Posterior cingulate gyrus (tissue), 11 donors: ENCODE data around the gene C19orf38.
A peak's percentile ranks its signal among the peaks of the same experiment; 100 is the strongest.
"Not testable (repeated sequence)": the region's sequence is repeated elsewhere in the genome, so short reads cannot be mapped to it uniquely, and the experiment has no call there.

Source experiments
- DNase-seq, 10 donors: peaks; one replicate each; pipeline versions ENCODE4 v3.0.0 to v3.0.0-alpha.2; 2020 to 2021; ENCODE audit warnings: mixed read lengths in 3 of 10
- intact Hi-C: fragments of 100-400 bp; cut with DNase I; formaldehyde crosslinking; loops from one replicate; pipeline ENCODE4 v1.15.1; 2023

The C19orf38 gene

DNA sequence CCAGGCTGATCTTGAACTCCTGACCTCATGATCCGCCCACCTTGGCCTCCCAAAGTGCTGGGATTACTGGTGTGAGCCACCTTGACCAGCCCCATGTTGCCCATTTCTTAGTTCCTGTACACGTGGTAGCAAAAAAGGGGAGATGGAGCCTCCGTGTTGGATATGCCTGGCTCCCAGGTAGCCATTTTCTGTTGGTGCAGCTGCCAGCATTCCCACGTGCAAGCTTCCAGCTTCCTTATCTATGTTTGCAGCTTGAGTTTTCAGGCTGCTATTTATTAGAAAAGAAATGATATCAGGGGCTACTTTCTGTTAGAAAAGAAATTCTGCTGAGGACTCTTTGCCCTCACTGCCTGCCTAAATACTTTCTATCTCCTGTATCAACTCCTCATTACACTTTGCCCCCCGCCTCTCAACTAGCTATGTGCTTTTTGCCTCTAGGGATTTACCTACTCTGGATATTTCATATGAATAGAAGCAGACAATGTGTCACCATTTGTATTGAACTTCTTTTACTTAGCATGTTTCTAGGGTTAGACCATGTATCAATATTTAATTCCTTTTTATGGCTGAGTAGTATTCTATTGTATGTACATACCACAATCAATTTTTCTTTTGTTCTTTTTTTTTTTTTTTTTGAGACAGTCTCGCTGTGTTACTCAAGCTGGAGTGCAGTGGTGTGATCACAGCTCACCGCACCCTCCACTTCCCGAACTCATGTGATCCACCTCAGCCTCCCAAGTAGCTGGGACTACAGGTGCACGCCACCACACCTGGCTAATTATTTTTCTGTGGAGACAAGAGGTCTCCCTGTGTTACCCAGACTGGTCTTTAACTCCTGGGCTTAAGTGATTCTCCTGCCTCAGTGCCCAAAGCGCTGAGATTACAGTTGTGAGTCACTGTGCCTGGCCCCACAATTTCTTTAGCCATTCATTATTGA, 8.8 kb upstream of the C19orf38 start:
- intact Hi-C loops, result loop anchor here (10.0 kb wide), 1 partner anchor 125 kb away; the partner anchor contains the start of gene DNM2
- DNase-seq, result peak in 1 of 10 donors; percentile 24

DNA sequence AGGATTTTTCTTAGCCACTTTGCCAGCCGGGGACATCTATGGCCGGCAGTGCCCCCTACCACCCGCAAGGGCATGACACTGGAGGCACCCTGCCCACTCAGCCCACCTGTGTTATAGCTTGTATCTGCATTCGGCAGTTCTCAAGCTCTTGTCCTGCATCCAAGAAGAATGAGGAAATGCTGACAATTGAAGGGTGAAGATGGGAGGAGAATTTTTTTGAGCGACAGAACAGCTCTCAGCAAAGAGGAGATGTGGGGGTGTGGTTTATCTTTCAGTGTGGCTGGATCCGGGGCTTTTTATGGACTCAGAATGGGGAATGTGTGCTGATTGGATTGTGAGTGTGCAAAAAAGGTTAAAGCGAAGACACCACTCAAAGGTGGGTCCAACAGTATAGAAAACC, 5.4 kb upstream of the C19orf38 start:
- intact Hi-C loops, result no loop called here
- no peak for DNase-seq

DNA sequence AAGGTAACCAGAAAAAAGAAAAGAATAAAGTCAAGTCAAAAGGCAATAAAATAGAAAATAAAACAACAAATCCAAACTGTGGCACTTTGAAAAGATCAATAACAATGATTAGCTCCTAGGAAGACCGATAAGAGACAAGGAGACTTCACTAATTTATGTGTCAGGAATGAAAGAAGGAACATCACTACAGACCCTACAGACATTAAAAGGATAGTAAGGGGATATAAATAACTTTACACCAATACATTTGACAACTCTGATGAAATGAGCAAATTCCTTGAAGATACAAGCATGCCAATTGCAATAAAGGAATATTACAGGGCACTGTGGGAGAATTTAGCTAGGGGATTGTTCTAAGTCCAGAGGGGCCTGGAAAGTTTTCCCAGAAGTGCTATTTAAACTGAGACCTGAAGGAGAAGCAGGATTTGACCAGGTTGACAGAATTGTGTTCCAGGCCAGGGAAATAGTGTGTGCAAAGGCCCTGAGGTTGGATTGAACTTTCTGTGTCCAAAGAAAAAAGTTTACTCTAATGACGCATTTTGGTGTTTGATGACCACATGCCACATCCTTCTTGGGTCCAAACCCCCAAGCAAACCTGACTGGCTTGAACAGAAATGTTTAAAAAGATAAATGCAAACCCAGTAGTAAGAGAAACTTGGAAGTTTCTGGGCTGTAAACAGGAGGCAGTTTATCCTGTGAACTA, 1.6 kb upstream of the C19orf38 start:
- no peak for DNase-seq
- intact Hi-C loops, result no loop called here

DNA sequence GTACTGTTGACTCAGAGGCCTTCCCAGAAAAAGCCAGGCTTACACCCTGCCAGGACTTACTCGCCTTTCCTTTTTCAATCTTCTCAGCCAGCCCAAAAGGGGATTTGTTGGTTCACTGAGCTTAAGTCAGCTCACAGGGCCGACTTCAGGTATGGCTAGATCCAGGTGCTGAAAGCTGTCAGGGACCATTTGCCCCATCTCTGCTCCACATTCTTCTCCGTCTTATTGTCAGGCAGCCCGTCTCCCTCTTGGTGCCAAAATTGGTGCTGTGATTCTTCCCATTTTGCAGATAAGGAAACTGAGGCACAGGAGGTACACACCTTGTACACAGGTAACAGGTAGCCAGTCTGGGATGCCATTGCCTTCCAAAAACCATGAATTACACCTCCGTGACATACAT, 2.4 kb downstream of the C19orf38 start:
- DNase-seq, result no peak
- intact Hi-C loops, result no loop called here

DNA sequence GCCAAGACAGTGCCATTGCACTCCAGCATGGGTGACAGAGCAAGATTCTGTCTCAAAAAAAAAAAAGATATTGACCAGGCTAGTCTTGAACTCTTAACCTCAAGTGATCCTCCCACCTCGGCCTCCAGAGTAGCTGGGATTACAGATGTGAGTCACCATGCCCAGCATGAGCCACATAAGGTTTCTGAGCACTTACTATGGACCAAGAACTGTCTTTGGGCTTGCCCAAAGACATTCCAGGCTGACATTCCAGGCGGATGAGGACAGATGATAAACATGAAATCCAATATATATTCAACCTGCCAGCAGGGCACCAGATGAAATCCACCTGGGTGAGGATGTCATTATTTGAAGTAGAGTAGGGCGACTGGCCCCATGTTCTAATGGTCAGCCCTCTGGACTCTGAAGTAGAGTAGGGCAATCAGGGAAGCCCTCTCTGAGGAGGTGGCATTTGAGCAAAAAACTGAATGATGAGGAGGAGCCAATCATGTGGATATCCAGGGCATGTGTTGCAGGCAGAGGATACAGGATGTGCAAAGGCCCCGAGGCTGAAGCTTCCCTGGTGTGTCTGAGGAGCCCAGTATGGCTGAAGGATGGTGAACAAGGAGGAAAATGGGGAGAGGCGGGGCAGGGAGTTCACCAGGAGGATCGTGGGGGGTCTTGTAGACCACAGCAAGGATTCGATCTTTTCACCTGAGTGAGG, 4.0 kb downstream of the C19orf38 start:
- intact Hi-C loops, result no loop called here

DNA sequence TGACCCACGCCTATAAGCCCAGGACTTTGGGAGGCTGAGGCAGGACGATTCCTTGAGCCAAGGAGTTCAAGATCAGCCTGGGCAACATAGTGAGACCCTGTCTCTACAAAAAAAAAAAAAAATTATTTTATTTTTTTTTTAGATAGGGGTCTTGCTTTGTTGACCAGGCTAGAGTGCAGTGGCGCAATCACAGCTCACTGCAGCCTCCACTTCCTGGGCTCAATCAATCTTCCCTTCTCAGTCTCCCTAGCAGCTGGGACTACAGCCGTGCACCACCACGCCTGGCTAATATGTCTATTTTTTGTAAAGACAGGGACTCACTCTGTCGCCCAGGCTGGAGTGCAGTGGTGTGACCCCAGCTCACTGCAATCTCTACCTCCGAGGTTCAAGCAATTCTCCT, 4.7 kb downstream of the C19orf38 start:
- no peak for DNase-seq
- intact Hi-C loops, result no loop called here

More for the DNA sequence above, 4.0 kb downstream of the C19orf38 start:
- no peak for DNase-seq

DNA sequence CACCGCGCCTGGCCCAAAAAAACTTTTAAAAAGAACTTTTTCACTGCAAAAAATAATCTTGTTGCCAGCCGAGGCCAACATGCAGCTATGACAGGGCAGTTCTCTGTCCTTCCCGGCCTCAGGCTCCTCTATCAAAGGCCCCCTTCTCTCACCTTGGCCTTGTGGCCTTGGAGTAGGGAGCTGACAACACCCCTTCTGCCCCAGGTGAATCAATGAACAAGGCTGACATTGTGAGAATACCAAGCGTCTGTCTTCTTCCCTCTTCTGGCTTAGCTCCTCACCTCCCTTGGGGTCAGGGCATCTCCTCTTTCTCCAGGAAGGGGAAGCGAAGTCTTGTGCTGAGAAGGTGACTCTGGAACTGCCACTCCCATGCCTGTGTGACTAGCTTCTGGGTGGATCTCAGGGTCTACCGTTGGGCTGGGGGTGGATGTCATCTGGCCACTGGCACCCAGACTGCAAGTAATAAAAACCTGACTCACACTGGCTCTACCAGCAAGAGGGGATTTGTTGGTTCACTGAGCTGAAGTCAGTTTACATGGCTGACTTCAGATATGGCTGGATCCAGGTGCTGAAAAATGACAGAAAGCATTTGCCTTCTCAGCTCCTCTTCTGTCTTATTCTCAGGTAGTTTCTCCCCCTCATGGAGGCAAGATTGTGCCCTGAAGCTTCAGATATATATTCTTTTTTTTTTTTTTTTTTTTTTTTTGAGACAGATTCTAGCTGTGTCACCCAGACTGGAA, 6.3 kb downstream of the C19orf38 start:
- DNase-seq, result no peak
- intact Hi-C loops, result no loop called here

DNA sequence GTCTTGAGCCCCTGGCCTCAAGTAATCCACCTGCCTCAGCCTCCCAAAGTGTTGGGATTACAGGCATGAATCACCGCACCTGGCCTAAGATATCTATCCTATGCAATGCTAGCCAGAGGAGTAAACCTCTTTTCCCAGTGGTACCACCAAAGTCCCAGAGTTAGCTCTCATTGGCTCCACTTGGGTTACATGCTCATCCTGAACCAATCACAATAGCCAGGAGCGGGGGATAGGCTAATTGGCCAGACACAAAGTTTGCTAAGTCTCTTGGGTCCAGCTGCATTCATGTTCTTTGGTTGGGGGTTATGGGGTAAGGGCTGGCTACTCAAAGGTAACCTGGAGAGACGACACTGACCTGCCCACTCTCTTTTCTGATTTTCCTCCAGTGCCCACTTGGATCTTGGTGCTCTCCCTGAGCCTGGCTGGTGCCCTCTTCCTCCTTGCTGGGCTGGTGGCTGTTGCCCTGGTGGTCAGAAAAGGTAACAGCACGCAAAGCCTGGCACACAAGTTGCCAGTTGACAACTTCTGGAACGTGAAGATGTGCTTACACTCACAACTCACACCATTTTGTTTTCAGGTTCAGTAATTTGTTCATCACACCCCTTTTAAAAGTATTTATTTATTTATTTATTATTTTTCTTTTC, 7.8 kb downstream of the C19orf38 start:
- DNase-seq, result no peak

DNA sequence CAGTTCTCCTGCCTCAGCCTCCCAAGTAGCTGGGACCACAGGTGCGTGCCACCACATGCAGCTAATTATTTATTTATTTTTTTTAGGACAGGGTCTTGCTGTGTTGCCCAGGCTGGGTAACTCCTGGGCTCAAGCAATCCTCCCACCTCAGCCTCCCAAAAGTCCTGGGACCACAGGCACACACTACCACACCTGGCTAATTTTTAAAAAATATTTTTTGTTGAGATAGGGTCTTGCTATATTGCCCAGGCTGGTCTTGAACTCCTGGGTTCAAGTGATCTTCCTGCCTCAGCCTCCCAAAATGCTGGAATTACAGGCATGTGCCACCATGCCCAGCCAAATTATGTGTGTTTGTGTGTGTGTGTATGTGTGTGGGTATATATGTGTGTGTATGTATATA, 8.7 kb downstream of the C19orf38 start:
- DNase-seq, intact Hi-C loops: not testable (repeated sequence)

More for the DNA sequence above, 7.8 kb downstream of the C19orf38 start:
- intact Hi-C loops, result no loop called here

DNA sequence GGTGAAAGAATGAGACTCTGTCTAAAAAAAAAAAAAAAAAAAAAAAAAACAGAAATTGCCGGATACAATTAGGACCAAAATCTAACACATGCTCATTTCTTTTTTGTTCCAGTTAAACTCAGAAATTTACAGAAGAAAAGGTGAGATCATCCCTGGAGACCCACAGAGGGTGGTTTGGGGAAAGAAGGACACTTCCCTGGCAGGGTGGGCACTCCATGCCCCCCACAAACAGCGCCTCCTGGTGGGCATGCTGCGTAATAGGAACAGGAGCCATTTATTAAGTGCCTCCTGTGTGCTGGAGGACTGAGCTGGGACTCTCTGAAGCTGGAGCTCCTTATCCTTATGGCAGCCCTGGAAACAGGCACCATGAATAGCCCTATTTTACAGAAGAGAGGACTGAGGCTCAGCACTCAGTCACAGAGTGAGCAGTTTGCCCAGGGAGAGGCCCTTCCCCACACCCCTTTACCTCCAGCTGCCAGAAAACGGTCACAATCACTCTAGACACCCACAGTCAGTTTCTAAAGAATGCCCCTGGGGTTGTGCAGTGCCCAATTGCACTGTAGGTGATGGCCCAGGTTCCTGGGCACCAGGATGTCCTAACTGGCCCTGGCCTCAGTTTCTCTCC, 10.1 kb downstream of the C19orf38 start:
- intact Hi-C loops, result no loop called here
- no peak for DNase-seq

DNA sequence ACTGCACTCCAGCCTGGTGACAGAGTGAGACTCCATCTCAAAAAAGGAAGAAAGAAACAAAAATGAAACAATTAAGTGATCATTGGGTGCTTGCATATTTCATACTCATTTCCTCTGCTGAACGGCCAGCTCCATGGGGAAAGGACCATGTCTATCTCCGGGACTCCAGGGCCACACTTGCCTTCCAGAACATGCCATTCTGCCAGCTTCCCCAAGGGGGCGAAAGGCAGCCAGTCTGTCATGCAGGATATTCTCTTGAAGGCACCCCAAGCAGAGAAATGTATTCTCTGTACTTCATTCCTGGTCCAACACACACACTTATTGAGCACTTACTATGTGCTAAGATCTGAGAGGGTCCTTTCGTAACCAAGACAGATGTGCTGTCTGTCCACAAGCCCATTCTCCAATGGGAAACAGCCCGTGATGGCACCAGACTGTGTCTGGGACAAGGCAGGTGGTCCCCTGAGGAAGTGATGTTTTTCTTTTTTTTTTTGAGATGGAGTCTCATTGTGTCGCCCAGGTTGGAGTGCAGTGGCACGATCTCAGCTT, 13.0 kb downstream of the C19orf38 start:
- intact Hi-C loops, result loop anchor here (5.0 kb wide), 2 partner anchors 94 to 144 kb away; partner anchors contain the start of gene DNM2
- no peak for DNase-seq

DNA sequence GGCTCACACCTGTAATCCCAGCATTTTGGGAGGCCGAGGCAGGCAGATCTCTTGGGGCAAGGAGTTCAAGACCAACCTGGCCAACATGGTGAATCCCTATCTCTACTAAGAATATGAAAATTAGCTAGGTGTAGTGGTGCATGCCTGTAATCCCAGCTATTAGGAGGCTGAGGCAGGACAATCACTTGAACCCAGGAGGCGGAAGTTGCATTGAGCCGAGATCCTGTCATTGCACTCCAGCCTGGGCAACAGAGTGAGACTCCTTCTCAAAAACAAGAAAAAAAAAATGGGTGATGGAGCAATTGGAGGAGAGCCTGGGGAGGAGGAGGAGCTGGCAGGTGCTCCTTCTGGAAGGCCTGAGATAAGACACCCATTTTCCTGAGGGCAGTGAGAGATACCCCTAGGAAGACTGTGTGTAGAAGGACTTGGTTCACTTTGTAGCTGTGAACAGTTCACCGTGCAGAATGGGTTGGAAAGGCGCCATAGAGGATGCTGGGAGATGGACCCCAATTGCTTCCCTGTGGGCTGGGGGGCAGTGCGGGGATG, 14.4 kb downstream of the C19orf38 start:
- DNase-seq, result no peak
- intact Hi-C loops, result loop anchor here (5.0 kb wide), 2 partner anchors 95 to 145 kb away; partner anchors contain the start of gene DNM2

DNA sequence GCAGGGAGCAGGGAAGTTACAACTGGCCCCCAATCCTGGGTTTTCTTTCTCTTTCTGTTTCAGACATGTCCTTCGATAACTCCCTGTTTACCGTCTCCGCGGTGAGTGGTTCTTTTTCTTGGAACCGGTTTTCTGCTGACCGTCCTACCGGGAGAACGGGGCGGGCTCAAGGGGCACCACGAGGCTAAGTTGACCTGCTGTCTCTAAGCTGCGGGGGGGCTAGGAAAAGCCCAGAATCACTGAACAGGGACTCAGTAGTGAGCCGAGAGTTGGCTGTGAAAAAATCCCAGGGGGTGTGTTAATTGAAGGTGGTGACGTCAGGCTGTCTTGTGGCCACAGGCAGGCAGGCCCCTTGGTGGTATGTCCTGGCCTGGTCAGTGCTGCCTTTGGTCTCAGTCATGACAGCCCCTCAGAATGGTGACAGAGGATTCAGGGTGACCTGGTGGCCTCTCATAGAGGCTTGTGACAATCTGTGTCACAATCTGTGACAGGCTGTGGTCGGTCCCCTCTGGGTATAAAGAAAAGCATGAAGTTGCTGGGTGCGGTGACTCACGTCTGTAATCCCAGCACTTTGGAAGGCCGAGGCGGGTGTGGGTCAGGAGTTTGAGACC, 15.0 kb downstream of the C19orf38 start:
- DNase-seq, result no peak
- intact Hi-C loops, result loop anchor here (5.0 kb wide), 2 partner anchors 96 to 146 kb away; partner anchors contain the start of gene DNM2

DNA sequence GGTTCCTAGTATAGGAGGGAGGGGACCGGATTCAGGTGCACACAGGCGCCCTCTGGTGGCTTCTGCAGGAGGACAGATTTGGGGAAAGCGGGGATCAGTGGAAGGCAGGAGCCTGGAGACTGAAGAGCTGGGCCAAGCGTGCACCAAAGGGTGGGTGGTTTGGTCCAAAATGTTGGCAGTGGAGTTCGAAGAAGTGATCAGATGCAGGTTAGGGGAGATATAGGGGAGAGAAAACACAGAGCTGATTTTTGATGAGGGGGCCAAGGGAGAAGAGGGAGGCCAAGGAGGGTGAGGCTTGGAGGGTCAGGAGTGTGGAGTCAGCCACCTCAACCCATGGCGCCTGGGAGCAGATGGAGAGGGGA, 16.3 kb downstream of the C19orf38 start:
- DNase-seq, result peak; percentile 62 to 97 (median 88)
- intact Hi-C loops, result loop anchor here (5.0 kb wide), 2 partner anchors 97 to 147 kb away; partner anchors contain the start of gene DNM2

DNA sequence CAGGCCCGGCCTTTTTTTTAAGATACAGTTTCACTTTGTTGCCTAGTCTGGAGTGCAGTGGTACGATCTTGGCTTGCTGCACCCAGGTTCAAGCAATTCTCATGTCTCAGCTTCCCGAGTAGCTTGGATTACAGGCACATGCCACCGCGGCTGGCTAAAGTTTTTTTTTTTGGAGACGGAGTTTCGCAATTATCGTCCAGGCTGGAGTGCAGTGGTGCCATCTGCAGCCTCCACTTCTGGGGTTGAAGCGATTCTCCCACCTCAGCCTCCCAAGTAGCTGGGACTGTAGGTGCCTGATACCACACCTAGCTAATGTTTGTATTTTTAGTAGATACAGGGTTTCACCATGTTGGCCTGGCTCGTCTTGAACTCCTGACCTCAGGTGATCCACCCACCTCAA, 18.3 kb downstream of the C19orf38 start:
- DNase-seq, result no peak
- intact Hi-C loops, result no loop called here

DNA sequence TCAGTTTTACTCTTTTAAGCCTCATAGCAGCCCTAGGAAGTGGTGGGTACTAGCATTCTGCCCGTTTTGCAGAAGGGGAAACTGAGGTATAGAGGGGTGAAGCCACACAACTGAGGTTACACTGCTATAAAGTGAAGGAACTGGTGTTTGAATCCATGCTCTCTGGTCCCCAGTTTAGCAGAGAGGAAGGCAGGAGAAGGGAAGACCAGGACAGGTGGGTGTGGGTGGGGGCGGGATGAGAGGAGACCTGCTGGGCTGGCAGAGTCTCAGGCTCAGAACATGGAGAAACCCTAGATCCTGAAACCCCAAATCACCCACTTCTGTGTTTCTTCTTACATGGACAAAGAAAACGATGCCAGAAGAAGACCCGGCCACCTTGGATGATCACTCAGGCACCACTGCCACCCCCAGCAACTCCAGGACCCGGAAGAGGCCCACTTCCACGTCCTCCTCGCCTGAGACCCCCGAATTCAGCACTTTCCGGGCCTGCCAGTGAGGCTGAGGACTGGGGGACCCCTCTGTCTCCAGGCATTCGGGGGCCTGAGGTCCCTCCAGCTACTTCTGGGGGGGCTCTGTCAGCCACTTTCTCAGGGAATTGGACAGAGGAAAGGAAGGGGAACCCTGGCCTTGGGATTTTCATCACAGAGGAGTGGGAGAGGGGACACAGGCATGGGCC, 20.8 kb downstream of the C19orf38 start:
- DNase-seq, result no peak
- intact Hi-C loops, result no loop called here

DNA sequence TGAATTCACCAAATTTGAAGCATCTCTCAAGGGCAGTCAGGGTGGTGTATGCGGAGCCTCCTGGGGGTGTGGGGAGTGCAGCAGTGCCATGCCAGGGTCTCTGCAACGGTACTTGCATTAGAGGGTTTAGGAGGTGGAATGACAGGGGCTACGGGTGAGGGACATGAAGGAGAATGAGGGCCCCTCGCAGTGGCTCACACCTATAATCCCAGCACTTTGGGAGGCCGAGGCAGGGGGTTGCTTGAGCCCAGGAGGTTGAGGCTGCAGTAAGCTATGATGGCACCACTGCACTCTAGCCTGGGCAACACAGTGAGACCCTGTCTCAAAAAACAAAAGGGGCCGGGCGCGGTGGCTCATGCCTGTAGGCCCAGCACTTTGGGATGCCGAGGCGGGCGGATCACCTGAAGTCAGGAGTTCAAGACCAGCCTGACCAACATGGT, 21.7 kb downstream of the C19orf38 start:
- DNase-seq, result not testable (repeated sequence)

More for the DNA sequence above, 21.7 kb downstream of the C19orf38 start:
- intact Hi-C loops, result loop anchor here (2.0 to 5.0 kb wide), 2 partner anchors 33 to 57 kb away; partner anchors contain the start of genes TIMM29, TMED1 and YIPF2
